Cardiac muscle cell (in vitro differentiated cells and primary cell): Measurements from ENCODE around the gene ST7. TPM values are rescaled to one million over a fixed set of nuclear protein-coding genes. Genes with fewer than 3 reads are reported as not detected.

Experiments used
- DNase-seq, 2 donors: peaks; one replicate each; pipeline versions ENCODE4 v3.0.0 to v3.0.0-alpha.2; 2010 to 2017; ENCODE audit warnings: low read depth in 1 of 2, low spot score in 1 of 2
- H3K27ac ChIP-seq: fragments of 200-600 bp; sonication (generic); 2 replicates; pipeline ENCODE4 v1.5.1; 2016
- H3K27me3 ChIP-seq: fragments of 200-600 bp; sonication (generic); 2 replicates; pipeline ENCODE4 v1.6.0; 2016; ENCODE audit warnings: control low read depth
- H3K36me3 ChIP-seq: fragments of 200-600 bp; sonication (generic); 2 replicates; pipeline ENCODE4 v1.5.1; 2016; ENCODE audit warnings: control low read depth
- H3K4me1 ChIP-seq: fragments of 200-600 bp; sonication (generic); 2 replicates; pipeline ENCODE4 v1.8.1; 2017; ENCODE audit warnings: low read depth, mild to moderate bottlenecking, mixed run types
- H3K4me3 ChIP-seq: fragments of 200-600 bp; sonication (generic); 2 replicates; pipeline ENCODE4 v1.5.1; 2016; ENCODE audit warnings: mild to moderate bottlenecking
- H3K9me3 ChIP-seq: fragments of 200-600 bp; sonication (generic); 2 replicates; pipeline ENCODE4 v1.5.1; 2017; ENCODE audit warnings: low read depth, mild to moderate bottlenecking, control low read depth
- CTCF ChIP-seq: IDR thresholded peaks from 2 replicates; pipeline ENCODE4 v1.5.1; 2012; ENCODE audit warnings: low read depth, mild to moderate bottlenecking, low read length
- polyA plus RNA-seq: library from polyadenylated mRNA; unstranded; fragments of >200 nt; fragmentation: Nextera tagmentation; extraction: Ambion mirVana; gene quantifications from 2 replicates; pipeline ENCODE4 v1.2.1, GENCODE V29; 2016
- total RNA-seq: library from RNA; depleted of rRNA; stranded (reverse); fragments of >200 nt; gene quantifications from 2 replicates; pipeline ENCODE4 v1.2.3, GENCODE V29; 2016

The ST7 gene
- total and polyA plus RNA-seq, 2 experiments from 2014 or later = 83.5 to 96.7 TPM

GRCh38 chr7:117017702-117018266 is 64.5 kb downstream of the ST7 start:
- DNase-seq = no peak
- H3K36me3 ChIP-seq = no peaks in the 10 kb centered on the region
- peak overlapping the region; percentile 73 for H3K4me3 ChIP-seq
- TF ChIP-seq CTCF = no peak
- H3K9me3 ChIP-seq = no peaks in the 10 kb centered on the region
- H3K4me1 ChIP-seq = peaks cover 70% of the 10 kb centered on the region
- H3K27me3 ChIP-seq = no peaks in the 10 kb centered on the region
- H3K27ac ChIP-seq = peak overlapping the region; percentile 86

GRCh38 chr7:117018713-117019112 is 65.4 kb downstream of the ST7 start:
- H3K27me3 ChIP-seq = no peaks in the 10 kb centered on the region
- peaks cover 71% of the 10 kb centered on the region for H3K4me1 ChIP-seq
- no peak for DNase-seq
- TF ChIP-seq CTCF = no peak
- no peak overlapping the region for H3K4me3 ChIP-seq
- H3K36me3 ChIP-seq = no peaks in the 10 kb centered on the region
- H3K9me3 ChIP-seq = no peaks in the 10 kb centered on the region
- peak overlapping the region; percentile 95 for H3K27ac ChIP-seq

GRCh38 chr7:117019287-117019686 is 66.0 kb downstream of the ST7 start:
- Histone ChIP-seq H3K4me1 (peaks cover 65% of the 10 kb centered on the region), H3K36me3 (no peaks in the 10 kb centered on the region), H3K4me3 (peak overlapping the region; percentile 35), H3K27ac (peak overlapping the region; percentile 95), H3K9me3 (no peaks in the 10 kb centered on the region), H3K27me3 (no peaks in the 10 kb centered on the region)
- DNase-seq = no peak
- TF ChIP-seq CTCF = no peak

- Histone ChIP-seq H3K36me3 (no peaks in the 10 kb centered on the region), H3K4me1 (peaks cover 64% of the 10 kb centered on the region), H3K9me3 (no peaks in the 10 kb centered on the region), H3K27me3 (no peaks in the 10 kb centered on the region), H3K4me3 (peak overlapping the region; percentile 35), H3K27ac (peak overlapping the region; percentile 95)
- TF ChIP-seq CTCF = no peak
- DNase-seq = peak; percentile 85 to 95
Observed at GRCh38 chr7:117019786-117020590, 66.7 kb downstream of the ST7 start.

- DNase-seq = peak in 1 of 2 donors; percentile 14
Observed at GRCh38 chr7:117020591-117020973, 67.3 kb downstream of the ST7 start.

More at GRCh38 chr7:117020591-117020973, 67.3 kb downstream of the ST7 start:
- Histone ChIP-seq H3K9me3 (no peaks in the 10 kb centered on the region), H3K4me1 (peaks cover 69% of the 10 kb centered on the region), H3K27me3 (no peaks in the 10 kb centered on the region), H3K36me3 (no peaks in the 10 kb centered on the region), H3K4me3 (peak overlapping the region; percentile 35), H3K27ac (peak overlapping the region; percentile 95)
- TF ChIP-seq CTCF = no peak
